Mucosa of descending colon (tissue), 3 donors: ENCODE measurements around the gene RND2. TPM values are rescaled to one million over a fixed set of nuclear protein-coding genes. Genes with fewer than 3 reads are reported as not detected.

Source experiments
- ATAC-seq: fragments of 200-7000 bp; cut with Tn5 transposase; one replicate; pipeline ENCODE4 v1.9.1; 2020; ENCODE audit warnings: mild to moderate bottlenecking, moderate library complexity
- DNase-seq, 3 donors: peaks; one replicate each; pipeline ENCODE4 v3.0.0-alpha.2; 2020
- H3K36me3 ChIP-seq: fragments of 200-600 bp; one replicate; pipeline ENCODE4 v1.8.0; 2021; ENCODE audit warnings: low read depth, mild to moderate bottlenecking
- H3K4me1 ChIP-seq: fragments of 200-600 bp; one replicate; pipeline ENCODE4 v1.8.0; 2021; ENCODE audit warnings: low read depth, mild to moderate bottlenecking
- H3K4me3 ChIP-seq: fragments of 200-600 bp; one replicate; pipeline ENCODE4 v1.8.0; 2021; ENCODE audit warnings: mild to moderate bottlenecking
- H3K9me3 ChIP-seq: fragments of 200-600 bp; one replicate; pipeline ENCODE4 v1.8.0; 2021; ENCODE audit warnings: mild to moderate bottlenecking
- CTCF ChIP-seq: fragments of 200-600 bp; IDR thresholded peaks from one replicate; pipeline ENCODE4 v1.8.0; 2022; ENCODE audit warnings: antibody characterized with exemption, mild to moderate bottlenecking
- intact Hi-C, 2 donors: fragments of 100-400 bp; cut with DNase I in 1 of 2; cut with micrococcal nuclease in 1 of 2; formaldehyde crosslinking; loops; one replicate each; pipeline versions ENCODE4 v1.11.0 to v1.11.1; 2022; cut with DNase I, micrococcal nuclease
- total RNA-seq, 3 donors: library from RNA; stranded (reverse); fragmentation: NEBNext Ultra II Directional in 2 of 3; extraction: Animal tissue kit (Norgen Biotek cat#: 25700) in 2 of 3; gene quantifications; one replicate each; pipeline versions ENCODE4 v1.2.1 to v1.2.4, GENCODE V29; 2021 to 2023
- donor health status: DM: no; HTN: no; CAD: no; lungs with moderate emphysema.
- donor health status: DM: no; HTN: no; CAD: no.
- donor health status: DM: no; HTN: yes; CAD: no.

Gene RND2
- total RNA-seq, 3 donors from 2014 or later = 0.09 to 7.2 (median 0.51) TPM

DNA sequence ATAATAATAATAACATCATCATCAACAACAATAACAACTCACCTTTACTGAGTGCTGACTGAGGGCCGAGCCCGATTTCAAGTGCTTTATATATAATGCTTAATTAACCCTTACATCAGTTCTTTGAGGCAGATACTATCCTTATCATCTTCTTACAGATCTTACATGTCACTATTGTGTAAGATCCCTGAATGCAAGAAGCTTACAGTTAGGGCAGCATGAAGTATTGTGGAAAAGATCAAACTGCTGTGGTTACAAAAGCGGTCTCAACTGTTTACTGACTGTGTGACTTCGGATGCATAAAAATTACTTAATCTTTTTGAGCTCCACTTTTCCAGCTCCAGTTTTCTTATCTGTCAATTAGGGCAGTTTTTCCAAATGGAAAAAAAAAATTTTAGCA is 6.1 kb upstream of the RND2 start:
- Histone ChIP-seq H3K36me3 (no peaks in the 10 kb centered on the region), H3K9me3 (no peaks in the 10 kb centered on the region), H3K4me1 (peaks cover 17% of the 10 kb centered on the region), H3K4me3 (no peak overlapping the region)
- no peak for DNase-seq
- intact Hi-C loops = no loop called here
- TF ChIP-seq CTCF = no peak
- no peak for ATAC-seq

- intact Hi-C loops = no loop called here
- Histone ChIP-seq H3K4me1 (peaks cover 21% of the 10 kb centered on the region), H3K4me3 (no peak overlapping the region), H3K36me3 (no peaks in the 10 kb centered on the region), H3K9me3 (no peaks in the 10 kb centered on the region)
- TF ChIP-seq CTCF = no peak
- no peak for DNase-seq
- peak; percentile 37 for ATAC-seq
Measured at GRCh38 chr17:43019418-43019817, 5.6 kb upstream of the RND2 start.

- Histone ChIP-seq H3K4me1 (peaks cover 24% of the 10 kb centered on the region), H3K36me3 (no peaks in the 10 kb centered on the region), H3K4me3 (no peak overlapping the region), H3K9me3 (no peaks in the 10 kb centered on the region)
- intact Hi-C loops = no loop called here
- DNase-seq = no peak
- ATAC-seq = no peak
- TF ChIP-seq CTCF = no peak
Measured at GRCh38 chr17:43020030-43020621, 4.9 kb upstream of the RND2 start.

DNA sequence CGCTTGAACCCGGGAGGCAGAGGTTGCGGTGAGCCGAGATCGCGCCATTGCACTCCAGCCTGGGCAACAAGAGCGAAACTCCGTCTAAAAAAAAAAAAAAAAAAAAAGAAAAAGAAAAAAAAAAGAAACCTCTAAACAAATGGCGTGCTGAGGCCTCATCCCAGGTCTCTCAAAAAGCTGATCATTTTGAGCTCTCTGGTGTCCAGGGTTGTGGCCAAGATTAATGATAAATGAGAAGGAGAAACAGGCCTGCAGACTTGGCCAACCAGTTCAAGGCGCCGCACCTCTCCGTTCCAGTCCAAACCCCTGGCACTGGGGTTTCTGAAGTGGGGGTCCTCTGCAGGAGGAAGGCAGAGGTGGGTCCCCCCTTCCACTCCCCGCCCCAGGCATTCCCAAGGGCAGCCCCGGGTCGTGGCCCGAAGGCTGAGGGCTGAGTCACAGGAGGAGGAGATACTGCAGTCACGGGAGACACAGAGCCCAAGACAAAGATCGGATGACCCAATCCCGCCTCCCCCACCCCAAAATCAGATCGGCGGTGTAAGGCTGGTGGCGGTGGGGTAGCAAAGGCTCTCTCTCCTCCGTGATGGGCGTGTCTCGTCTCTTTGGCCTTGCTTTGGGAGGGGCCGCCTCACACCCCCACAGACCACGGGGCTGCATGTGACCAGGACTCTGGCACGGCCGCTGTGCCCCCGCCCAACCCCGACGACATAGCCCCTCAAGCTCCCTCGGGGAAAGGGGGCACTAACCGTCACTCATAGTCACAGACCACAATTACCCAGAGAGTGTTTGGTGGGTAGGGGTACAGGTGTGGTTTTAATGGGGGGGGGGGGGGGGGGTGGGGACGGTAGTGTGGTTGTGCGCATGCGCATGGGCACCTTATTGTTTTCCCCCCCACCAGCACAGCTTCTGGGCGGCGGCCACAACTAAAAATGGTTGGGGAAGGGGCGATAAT is 4.0 kb upstream of the RND2 start:
- DNase-seq (peak; percentile 64 to 78 (median 73)), ATAC-seq (peak; percentile 18)
- TF ChIP-seq CTCF = no peak
- Histone ChIP-seq H3K9me3 (no peaks in the 10 kb centered on the region), H3K4me3 (peak overlapping the region; percentile 75), H3K36me3 (no peaks in the 10 kb centered on the region), H3K4me1 (peaks cover 24% of the 10 kb centered on the region)
- intact Hi-C loops = no loop called here

DNA sequence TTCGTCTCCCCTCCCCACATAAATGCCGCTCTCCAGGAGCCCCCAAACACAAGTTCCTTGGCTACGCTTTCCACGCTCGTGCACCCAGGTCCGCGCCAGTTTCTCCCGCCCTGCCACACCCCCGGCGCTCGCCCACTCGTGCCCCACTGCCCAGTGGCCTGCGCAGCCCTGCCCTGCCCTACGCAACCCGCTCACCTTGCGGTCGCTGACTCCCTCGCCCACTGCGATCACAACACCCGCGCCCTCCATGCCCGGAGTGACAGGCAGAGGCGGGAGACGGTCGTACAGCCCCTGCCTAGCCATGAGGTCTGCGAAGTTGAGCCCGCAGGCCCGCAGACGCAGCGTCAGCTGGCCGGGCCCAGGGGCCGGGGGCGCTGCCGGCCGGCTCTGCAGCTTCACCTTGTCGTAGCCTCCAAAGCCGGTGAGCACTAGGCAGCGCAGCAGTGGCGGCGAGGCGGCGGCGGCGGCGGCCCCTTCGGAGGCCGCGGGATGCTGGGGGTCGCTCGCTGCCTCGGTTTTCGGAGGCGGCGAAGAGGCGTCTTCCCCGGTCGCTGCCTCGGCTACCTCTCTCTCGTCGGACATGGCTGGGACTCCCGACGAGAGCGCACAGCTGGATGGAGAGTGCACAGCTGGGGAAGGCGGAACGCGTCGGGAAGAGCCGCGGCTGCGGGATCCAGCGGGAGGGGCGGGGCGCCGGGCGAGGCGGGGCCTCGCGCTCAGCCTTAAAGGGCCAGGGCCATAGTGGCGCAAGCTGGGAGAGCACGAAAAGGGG is 3.1 kb upstream of the RND2 start, which contains the start of gene VAT1:
VAT1 (minus strand) TSS at position 645 of the 772 bp plus-strand sequence; CDS start at position 582, 63 bp downstream.
- peak; percentile 86 for ATAC-seq
- TF ChIP-seq CTCF = no peak
- intact Hi-C loops = no loop called here

More for the DNA sequence above, 3.1 kb upstream of the RND2 start, which contains the start of gene VAT1:
- peak; percentile 86 to 89 (median 88) for DNase-seq
- H3K36me3 ChIP-seq = no peaks in the 10 kb centered on the region
- no peaks in the 10 kb centered on the region for H3K9me3 ChIP-seq
- H3K4me3 ChIP-seq = peak within 1 kb of the TSS; percentile 75
- H3K4me1 ChIP-seq = peaks cover 24% of the 10 kb centered on the region
